HG03469 (cell line): ENCODE measurements around the gene RPS6KA4.

Source experiments
- ATAC-seq: cut with Tn5 transposase; IDR thresholded peaks from one replicate; pipeline ENCODE4 v1.9.1; 2021; ENCODE audit warnings: mild to moderate bottlenecking, moderate library complexity, moderate number of reproducible peaks; ENCODE audit not compliant: unreplicated experiment

RPS6KA4 gene

DNA sequence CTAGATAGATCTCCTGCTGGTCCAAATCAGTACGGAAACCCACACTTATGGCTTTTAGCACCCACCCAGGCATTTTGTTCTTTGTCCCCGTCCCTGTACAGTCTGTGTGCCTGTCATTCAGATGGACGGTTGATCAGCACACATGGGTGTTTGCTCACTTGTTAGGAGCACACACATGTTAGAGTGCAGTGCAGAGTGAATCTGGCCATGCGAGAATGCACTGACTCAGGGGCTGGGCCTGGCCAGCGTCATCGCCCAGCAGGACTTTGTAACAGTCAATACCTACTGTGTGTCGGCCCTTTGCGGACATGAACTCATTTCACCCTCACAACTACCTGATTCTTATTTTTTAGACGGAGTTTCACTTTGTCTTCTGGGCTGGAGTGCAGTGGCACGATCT lies 3.4 kb downstream of the RPS6KA4 start:
- ATAC-seq: no peak

DNA sequence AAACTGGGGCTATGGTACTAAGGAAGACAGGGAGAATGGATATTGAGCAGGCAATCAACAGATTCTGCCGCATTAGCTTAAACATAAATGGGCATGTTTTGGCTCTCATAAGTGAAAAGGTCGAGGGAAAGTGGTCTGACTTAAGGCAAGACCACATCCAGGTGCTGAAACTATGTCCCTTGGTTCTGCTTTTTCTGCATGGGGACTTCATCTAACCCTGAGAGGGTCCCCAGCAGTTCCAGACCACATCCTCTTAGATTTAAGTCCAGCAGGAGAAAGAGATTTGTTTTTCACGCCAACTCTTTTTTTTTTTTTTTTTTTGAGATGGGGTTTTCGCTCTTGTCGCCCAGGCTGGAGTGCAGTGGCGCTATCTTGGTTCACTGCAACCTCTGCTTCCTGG lies 5.5 kb downstream of the RPS6KA4 start:
- no peak for ATAC-seq

DNA sequence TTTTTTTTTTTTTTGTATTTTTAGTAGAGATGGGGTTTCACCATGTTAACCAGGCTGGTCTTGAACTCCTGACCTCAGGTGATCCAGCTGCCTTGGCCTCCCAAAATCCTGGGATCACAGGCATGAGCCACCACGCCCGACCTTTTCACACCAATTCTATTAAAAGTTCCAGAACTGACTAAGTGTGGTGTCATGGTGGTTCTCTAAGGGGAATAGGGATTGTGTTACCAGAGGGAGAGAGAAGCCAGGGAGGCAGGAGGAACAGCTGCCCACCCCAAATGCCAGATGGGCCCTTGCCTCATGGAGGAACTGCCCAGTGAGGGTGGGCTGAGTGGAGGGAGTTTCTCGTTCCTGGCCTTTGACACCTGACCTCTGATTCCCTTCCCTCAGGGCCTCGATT lies 5.9 kb downstream of the RPS6KA4 start:
- ATAC-seq: no peak

DNA sequence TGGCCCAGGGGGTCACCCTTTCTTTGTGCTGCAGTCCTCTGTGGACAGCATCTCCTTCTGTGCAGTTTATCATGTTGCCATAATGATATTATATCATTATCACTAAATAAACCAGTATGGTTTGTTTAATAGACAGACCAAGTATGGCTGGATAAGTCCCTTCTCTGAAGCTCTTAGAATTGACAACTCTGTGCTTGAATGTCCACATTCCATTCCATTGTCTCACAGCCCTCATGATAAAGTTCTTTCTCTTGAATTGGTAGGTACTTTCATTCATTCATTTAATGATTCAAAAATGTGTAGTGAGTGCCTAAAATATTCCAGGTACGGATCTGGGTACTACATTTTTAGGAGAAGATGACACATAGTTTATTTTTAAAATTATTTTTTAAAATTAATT lies 7.8 kb downstream of the RPS6KA4 start:
- no peak for ATAC-seq

DNA sequence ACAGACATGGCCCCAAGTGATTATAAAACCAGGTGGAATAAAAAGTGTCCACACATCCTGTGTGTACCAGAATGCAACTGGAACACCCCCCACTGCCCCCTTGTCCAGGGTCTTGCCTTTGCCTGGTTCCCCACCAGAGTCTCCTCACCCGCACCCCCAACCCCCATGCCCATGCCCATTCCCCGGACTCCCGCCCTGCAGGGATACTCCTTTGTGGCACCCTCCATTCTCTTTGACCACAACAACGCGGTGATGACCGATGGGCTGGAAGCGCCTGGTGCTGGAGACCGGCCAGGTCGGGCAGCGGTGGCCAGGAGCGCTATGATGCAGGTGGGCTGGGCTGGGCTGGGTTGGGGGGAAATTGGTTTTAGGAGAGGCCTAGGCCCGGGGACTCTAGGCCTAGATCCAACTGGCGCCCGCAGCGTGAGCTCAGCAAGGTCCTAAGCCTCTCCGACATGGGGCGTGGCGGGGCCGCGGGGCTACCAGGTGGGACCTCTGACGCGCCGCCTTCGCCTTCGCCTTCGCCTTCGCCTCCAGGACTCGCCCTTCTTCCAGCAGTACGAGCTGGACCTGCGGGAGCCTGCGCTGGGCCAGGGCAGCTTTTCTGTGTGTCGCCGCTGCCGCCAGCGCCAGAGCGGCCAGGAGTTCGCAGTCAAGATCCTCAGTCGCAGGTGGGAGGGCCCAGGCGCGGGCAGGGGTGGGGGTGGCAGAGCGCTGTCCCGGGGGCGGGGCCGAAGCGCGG lies 9.1 kb downstream of the RPS6KA4 start:
- no peak for ATAC-seq

DNA sequence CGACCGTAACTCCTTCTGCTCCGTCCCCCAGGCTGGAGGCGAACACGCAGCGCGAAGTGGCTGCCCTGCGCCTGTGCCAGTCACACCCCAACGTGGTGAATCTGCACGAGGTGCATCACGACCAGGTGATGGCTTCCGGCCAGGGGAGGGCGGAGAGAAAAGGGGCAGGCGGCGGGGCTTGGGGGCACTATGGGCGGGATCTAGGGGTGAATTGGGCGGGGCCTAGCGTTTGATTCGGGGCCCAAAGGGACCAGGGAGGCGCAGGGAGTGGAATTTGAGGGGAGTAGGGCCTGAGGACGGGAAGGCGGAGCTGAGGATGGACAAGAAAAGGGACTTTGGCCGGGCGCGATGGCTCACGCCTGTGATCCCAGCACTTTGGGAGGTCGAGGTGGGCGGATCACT lies 9.7 kb downstream of the RPS6KA4 start:
- ATAC-seq: no peak

DNA sequence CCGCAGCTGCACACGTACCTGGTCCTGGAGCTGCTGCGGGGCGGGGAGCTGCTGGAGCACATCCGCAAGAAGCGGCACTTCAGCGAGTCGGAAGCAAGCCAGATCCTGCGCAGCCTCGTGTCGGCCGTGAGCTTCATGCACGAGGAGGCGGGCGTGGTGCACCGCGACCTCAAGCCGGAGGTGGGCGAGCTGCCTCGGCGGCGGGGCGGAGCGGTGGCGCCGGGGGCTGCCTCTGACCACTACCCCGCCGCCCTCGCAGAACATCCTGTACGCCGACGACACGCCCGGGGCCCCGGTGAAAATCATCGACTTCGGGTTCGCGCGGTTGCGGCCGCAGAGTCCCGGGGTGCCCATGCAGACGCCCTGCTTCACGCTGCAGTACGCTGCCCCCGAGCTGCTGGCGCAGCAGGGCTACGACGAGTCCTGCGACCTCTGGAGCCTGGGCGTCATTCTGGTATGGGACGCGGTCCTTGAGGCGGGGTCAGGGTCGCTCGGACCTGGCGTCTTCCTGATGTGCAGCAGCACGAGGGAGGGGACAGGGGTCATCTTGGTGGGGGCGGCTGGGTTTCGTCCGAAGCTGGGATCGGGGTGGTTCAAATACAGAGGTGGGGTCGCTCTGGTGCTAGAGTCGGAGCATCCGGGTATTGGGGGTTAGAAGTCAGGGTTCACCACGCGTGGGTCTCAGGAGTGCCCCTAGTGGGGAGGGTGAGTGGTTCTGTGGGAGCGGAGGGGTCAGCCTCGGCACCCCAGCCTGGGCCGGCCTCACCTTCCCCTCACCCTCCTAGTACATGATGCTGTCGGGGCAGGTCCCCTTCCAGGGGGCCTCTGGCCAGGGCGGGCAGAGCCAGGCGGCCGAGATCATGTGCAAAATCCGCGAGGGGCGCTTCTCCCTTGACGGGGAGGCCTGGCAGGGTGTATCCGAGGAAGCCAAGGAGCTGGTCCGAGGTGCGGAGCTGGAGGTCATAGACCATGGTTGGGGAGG lies 10.8 kb downstream of the RPS6KA4 start:
- no peak for ATAC-seq

DNA sequence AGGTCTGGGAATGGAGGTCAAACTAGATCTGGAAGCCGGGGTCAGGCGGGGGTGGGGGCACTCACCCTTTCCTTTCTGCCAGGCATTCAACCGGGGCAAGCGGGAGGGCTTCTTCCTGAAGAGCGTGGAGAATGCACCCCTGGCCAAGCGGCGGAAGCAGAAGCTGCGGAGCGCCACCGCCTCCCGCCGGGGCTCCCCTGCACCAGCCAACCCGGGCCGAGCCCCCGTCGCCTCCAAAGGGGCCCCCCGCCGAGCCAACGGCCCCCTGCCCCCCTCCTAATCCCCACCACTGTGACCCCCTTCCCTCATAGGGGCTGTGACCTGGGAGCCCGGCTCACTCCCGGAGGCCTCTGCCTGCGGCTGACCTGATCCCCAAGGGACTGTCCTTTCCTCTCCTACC lies 12.2 kb downstream of the RPS6KA4 start:
- no peak for ATAC-seq

DNA sequence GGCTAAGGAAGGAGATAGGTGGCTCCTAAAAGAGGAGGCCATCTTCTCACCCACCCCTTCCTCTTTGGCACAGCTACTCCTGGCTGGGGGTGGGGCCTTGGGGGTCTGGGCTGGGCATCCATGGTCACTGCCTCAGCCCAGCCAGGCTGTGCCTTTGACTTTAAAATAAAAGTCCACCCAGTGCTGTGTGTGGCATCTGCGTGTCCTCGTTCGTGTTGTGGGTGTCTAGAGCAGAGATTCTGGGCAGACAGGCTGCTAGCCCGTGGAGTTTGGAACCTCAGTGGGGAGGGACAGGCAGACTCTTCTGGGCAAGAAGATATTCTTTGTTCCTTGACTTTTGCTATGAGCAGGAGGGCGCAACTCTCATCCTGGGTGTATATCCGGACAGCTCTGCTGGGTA lies 13.1 kb downstream of the RPS6KA4 start:
- no peak for ATAC-seq

DNA sequence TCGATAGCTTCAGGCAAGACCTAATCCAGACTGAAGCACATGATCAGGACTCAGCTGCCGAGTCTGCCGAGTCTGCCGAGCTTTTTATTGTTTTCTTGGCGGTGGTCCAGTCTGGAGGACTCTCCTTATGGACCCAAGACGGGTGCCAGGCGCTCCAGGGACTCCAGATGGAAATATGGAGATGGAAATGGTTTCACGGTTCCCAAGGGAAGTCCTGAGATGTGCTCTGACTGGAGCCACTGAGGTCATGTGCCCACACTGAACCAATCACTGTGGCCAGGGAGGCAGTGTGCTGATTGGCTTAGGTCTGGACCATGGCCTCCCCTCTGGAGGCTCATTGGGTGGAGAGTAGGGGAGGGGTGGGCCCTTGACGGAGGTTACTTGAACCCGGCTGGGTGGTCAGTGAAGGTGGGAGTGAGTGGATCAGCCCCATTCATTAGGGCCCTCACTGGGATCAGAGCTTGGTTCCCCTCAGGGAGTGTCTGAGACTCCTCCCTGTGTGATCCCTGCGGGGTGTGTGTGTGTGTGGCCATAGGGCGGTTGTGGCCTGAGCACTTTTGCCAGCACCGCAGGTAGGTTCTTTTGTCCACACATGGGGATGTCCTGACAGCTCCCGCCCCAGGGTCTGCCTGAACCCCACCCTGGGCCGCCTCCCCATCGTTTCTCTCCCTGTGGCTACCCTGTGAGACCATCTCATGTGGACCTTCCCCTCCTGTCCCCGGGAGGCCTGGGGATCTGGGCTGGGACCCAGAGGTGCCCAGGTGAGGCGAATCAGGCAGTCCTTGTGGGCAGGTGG lies 14.0 kb downstream of the RPS6KA4 start:
- no peak for ATAC-seq

DNA sequence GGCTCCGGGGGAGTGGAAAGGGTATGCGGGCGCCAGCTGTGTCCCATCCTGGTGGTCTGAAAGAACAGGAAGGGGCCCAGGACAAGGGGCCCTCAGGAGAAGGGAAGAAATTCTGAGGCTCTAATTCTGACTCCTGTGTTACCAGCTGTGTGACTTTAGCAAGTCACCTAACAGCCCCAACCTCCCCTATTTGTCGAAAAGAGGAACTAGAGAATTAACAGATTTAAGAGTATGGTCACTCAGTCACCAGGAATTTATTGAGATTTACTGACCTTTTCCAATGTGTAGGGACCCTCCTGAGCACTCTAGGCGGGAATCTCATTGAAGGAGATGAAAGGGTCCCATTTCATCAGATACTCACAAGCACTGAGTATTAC lies 14.6 kb downstream of the RPS6KA4 start:
- no peak for ATAC-seq

DNA sequence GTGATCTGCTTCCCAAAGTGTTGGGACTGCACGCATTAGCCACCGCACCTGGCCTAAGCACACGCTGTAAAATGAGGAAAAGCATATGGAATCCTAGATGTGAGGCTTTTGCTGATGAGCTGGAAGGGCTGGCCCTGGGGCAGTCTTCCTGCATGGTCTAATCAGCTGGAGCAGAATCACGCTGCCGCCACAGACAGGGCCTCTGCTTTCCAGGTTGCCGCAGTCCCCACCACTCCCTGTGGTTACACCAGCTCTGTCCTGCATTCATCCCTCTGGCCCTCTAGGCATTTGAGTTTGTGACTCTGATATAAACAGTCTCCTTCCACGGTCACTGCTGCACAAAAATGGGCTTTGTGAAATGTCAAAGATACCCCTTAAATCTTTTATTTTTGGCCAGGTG lies 17.1 kb downstream of the RPS6KA4 start:
- no peak for ATAC-seq

DNA sequence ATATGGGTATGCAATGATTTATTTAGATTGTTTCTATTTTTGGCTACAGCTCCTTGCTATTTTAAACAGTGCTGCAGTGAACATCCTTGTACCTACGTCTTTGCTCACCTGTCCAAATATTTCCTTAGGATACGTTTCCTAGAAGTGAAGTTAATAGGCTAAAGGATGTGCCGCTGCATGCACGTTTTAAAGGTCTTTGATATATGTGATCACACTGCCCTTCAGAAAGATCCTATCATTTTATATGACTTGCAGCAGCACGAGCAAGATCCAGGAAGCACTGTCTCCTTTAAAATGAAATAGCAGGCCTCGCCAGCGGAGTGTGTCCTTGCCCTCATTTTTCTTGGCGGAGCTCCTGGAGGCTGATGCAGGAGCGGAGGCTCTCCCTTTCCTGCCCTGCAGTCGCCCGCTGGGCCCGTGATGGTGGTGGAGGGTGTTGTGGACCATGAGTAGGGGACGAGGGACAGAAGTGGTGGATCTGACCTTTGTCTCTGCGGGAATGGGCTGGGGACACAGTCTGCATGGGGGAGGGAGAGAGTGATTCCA lies 19.4 kb downstream of the RPS6KA4 start:
- no peak for ATAC-seq

DNA sequence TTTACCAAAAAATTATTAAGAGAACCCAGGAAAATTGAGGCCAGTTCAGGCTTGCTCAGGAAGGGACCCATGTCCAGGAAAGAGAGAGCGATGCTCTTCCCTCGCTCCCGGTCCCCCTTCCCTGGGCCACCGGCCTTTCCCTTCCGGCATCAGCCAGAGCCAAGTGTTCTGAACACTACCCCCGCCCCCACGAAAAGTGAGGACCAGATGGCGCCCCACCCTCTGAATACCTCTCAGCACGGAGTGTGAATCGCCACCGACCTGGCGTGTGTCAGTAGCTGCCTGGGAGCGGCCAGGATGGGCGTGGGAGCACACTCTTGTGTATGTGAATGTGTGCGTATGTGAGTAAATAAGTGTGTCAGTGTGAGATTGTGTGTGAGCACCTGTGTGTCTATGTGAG lies 20.2 kb downstream of the RPS6KA4 start:
- no peak for ATAC-seq

DNA sequence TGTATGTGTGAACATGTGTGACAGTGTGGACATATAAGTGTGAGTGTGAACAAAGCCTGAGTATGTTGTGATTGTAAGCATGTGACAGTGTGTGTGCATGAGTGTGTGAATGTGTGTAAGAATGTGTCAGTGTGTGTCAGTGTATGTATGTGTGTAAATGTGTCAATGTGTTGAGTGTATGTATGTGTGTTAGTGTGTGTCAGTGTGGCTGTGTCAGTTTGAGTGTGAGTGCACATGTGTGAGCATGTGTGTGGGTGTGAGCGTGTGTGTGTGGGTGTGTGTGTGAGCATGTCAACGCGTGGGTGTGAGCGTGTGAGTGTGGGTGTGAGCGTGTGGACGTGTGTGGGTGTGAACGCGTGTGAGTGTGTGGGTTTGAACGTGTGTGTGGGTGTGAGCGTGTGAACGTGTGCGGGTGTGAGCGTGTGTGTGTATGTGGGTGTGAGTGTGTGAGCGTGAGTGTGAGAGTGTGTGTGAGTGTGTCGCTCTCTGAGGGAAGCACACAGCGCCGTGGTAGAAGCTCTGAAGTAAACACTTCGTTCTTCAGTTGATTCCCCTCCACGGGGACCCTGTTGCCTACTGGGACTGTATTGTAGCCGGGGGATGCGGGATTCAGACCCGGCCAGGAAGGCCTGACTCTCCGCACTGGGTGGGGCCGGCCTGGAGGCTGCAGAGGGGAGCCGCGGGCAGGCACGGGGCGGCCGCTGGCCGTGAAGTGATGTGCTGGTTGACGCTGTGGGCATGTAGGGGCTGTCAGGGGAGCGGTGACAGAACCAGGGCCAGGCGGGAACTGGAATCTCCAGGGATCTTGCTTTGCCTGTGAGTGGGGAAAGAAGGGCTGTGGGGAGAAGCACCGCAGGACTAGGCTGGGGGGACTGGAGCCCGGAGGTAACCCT lies 21.1 kb downstream of the RPS6KA4 start:
- no peak for ATAC-seq

DNA sequence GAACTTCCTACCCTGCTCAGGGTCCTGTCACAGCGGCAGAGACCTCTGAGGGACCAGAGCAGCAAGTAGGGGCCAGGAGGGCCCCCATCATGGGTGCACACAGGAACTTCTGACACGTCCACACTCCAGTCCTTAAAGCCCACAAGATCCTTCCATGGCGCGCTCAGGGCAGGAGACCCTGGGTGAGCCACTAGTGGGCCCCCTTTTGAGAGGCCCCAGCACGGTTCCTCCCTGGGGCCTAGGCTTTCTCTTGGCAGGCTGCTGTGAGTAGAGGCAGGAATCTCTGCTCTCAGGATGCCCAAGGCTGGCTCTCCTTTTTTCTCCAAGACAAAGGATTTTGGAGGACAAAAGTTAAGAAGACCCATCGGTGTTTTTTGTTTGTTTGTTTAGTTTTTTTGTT lies 22.4 kb downstream of the RPS6KA4 start:
- no peak for ATAC-seq

DNA sequence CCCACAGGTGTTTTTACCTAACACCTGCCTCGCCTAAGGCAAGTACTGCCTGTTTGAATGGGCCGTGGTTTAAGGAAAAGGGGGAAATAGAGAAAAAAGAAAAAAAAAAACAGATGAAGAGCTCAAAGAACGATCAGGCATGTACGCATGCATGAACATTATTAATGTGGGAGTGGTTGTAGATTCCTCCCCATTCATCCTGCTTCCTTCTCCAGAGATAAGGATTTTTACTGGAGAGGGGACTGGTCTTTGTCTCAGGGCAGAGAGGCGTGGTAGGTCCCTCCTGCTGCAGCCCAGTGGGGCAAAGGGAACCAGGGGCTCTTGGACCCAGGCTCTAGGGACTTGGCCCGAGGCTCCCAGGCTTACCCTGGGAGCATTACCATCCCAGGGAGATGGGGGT lies 23.1 kb downstream of the RPS6KA4 start:
- no peak for ATAC-seq

DNA sequence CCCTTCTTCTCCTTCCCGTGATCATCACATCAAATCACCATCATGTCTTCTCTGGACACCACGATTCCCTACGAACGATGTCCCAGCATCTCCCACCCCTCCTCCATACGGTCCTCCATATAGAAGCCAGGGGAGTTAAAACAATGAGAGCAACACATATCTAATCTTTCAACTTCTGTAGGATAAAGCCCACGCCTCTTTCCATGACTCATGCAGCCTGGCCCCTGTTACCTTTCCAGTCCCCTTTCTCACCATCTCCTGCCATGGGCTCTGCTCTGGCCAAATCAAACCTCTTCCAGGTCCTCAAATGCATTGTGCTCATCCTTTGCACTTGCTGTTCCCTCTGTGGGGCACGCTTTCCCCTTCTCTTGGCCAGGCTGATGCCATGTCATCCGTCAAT lies 23.6 kb downstream of the RPS6KA4 start:
- ATAC-seq: no peak

DNA sequence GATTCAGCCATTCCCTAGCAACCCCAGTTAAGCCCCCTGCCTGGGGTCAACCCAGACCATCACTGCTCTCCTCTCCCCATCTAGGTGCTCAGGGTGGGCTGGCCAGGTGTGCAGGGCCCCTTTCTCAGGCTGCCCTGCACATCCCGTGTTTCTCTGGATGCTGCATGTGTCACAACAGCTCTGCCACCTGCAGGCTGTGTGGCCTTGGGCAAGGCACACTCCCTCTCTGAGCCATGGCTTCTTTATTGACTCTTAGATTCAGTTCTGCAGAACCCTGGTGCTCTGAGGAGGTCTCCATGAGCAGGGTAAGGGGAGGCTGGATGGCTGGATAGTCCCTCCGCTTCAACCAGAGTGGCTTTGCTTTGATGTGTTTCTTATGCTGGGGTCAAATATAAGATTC lies 24.6 kb downstream of the RPS6KA4 start:
- ATAC-seq: no peak
